Umbilical cord (tissue), 2 donors: ENCODE data around the gene CHRNB4. TPM values are rescaled to one million over a fixed set of nuclear protein-coding genes. Genes with fewer than 3 reads are reported as not detected.
"Not testable (repeated sequence)": the region's sequence is repeated elsewhere in the genome, so short reads cannot be mapped to it uniquely, and the experiment has no call there.

Experiments used
- DNase-seq: peaks from one replicate; pipeline ENCODE4 v3.0.0-alpha.2; 2015; ENCODE audit warnings: low spot score
- total RNA-seq: library from RNA; depleted of rRNA; stranded (reverse); fragments of >200 nt; gene quantifications from one replicate; pipeline ENCODE4 v1.2.3, GENCODE V29; 2014; ENCODE audit warnings: low replicate concordance; ENCODE audit not compliant: insufficient read depth

Gene CHRNB4
- 0.48 TPM for total RNA-seq

- DNase-seq = peak; percentile 29
Observed at GRCh38 chr15:78641102-78641748, at the start of gene CHRNB4. CHRNB4 (minus strand) TSS chr15:78641210; CDS start chr15:78641133, 77 bp downstream.

- DNase-seq = no peak
Observed at GRCh38 chr15:78689626-78690025, 48.6 kb upstream of the CHRNB4 start.

- no peak for DNase-seq
Observed at GRCh38 chr15:78685925-78686324, 44.9 kb upstream of the CHRNB4 start.

GRCh38 chr15:78685159-78685921 is 44.3 kb upstream of the CHRNB4 start:
- DNase-seq = peak; percentile 12

GRCh38 chr15:78684657-78685056 is 43.6 kb upstream of the CHRNB4 start:
- no peak for DNase-seq

- not testable (repeated sequence) for DNase-seq
Observed at GRCh38 chr15:78683599-78683998, 42.6 kb upstream of the CHRNB4 start.

GRCh38 chr15:78682693-78683410 is 41.8 kb upstream of the CHRNB4 start:
- DNase-seq = no peak

- no peak for DNase-seq
Observed at GRCh38 chr15:78682004-78682651, 41.1 kb upstream of the CHRNB4 start.

- no peak for DNase-seq
Observed at GRCh38 chr15:78681281-78682003, 40.4 kb upstream of the CHRNB4 start.

GRCh38 chr15:78680431-78681075 is 39.5 kb upstream of the CHRNB4 start:
- DNase-seq = no peak

GRCh38 chr15:78679089-78679511 is 38.1 kb upstream of the CHRNB4 start:
- DNase-seq = no peak

- no peak for DNase-seq
Observed at GRCh38 chr15:78676424-78677110, 35.6 kb upstream of the CHRNB4 start.

GRCh38 chr15:78675617-78676360 is 34.8 kb upstream of the CHRNB4 start:
- no peak for DNase-seq

- DNase-seq = no peak
Observed at GRCh38 chr15:78675206-78675605, 34.2 kb upstream of the CHRNB4 start.

GRCh38 chr15:78673917-78674444 is 33.0 kb upstream of the CHRNB4 start:
- DNase-seq = no peak

GRCh38 chr15:78673476-78673875 is 32.5 kb upstream of the CHRNB4 start:
- no peak for DNase-seq

- DNase-seq = no peak
Observed at GRCh38 chr15:78672285-78673014, 31.4 kb upstream of the CHRNB4 start.

- no peak for DNase-seq
Observed at GRCh38 chr15:78671626-78672211, 30.7 kb upstream of the CHRNB4 start.
